Mesenchymal stem cell (in vitro differentiated cells and primary cell): Measurements from ENCODE around the gene PEX16.

Experiments used
- DNase-seq: peaks from one replicate; pipeline ENCODE4 v3.0.0-alpha.2; 2013
- H2AFZ ChIP-seq: one replicate; pipeline ENCODE4 v1.6.1; 2013; ENCODE audit warnings: low read depth, mild to moderate bottlenecking, control low read depth, inconsistent platforms, low read length, moderate library complexity
- H2AK5ac ChIP-seq: 2 replicates; pipeline ENCODE4 v1.6.1; 2013; ENCODE audit warnings: low read length, moderate library complexity, mild to moderate bottlenecking, inconsistent platforms; ENCODE audit not compliant: severe bottlenecking
- H2BK120ac ChIP-seq: one replicate; pipeline ENCODE4 v1.6.1; 2013; ENCODE audit warnings: low read depth, mild to moderate bottlenecking, inconsistent platforms, low read length, moderate library complexity
- H2BK12ac ChIP-seq, 2 experiments: one replicate each; pipeline ENCODE4 v1.6.1; 2013; ENCODE audit warnings: inconsistent platforms in 2 of 2, low read length in 2 of 2, mild to moderate bottlenecking in 2 of 2, moderate library complexity in 2 of 2, control low read depth in 1 of 2
- H2BK15ac ChIP-seq: one replicate; pipeline ENCODE4 v1.6.1; 2013; ENCODE audit warnings: mild to moderate bottlenecking, low read depth, inconsistent platforms; ENCODE audit not compliant: poor library complexity, severe bottlenecking
- H2BK5ac ChIP-seq: 2 replicates; pipeline ENCODE4 v1.6.1; 2013; ENCODE audit warnings: low read depth, mild to moderate bottlenecking, low read length, control low read depth, inconsistent platforms; ENCODE audit not compliant: poor library complexity, severe bottlenecking
- H3K14ac ChIP-seq, 2 experiments: one replicate each; pipeline ENCODE4 v1.6.1; 2013; ENCODE audit warnings: inconsistent platforms in 2 of 2, low read length in 2 of 2, control low read depth in 1 of 2, mild to moderate bottlenecking in 1 of 2, moderate library complexity in 1 of 2
- H3K18ac ChIP-seq, 2 experiments: one replicate each; pipeline ENCODE4 v1.6.1; 2013; ENCODE audit warnings: inconsistent platforms in 2 of 2, low read length in 2 of 2, control low read depth in 1 of 2, low read depth in 1 of 2, mild to moderate bottlenecking in 1 of 2
- H3K23ac ChIP-seq, 2 experiments: one replicate each; pipeline ENCODE4 v1.6.1; 2013; ENCODE audit warnings: inconsistent platforms in 2 of 2, low read length in 2 of 2, mild to moderate bottlenecking in 2 of 2, moderate library complexity in 2 of 2, control low read depth in 1 of 2
- H3K27ac ChIP-seq: 2 replicates; pipeline ENCODE4 v1.5.1; 2013; ENCODE audit warnings: mild to moderate bottlenecking, moderate library complexity, low read length, control low read depth, inconsistent platforms; ENCODE audit not compliant: poor library complexity, severe bottlenecking
- H3K27me3 ChIP-seq, 2 experiments: 2 replicates each; pipeline versions ENCODE4 v1.6.1 to v1.7.0; 2013; ENCODE audit warnings: low read length in 2 of 2, mild to moderate bottlenecking in 2 of 2, moderate library complexity in 2 of 2, control low read depth in 1 of 2, inconsistent platforms in 1 of 2; ENCODE audit not compliant: control insufficient read depth in 1 of 2, insufficient read depth in 1 of 2
- H3K36me3 ChIP-seq, 2 experiments: 2 replicates each; pipeline versions ENCODE4 v1.6.1 to v1.7.0; 2013; ENCODE audit warnings: low read length in 2 of 2, control low read depth in 1 of 2, inconsistent platforms in 1 of 2, low read depth in 1 of 2, mild to moderate bottlenecking in 1 of 2; ENCODE audit not compliant: insufficient read depth in 2 of 2, control insufficient read depth in 1 of 2
- H3K4ac ChIP-seq, 2 experiments: one replicate each; pipeline ENCODE4 v1.6.1; 2013; ENCODE audit warnings: inconsistent platforms in 2 of 2, low read length in 2 of 2, mild to moderate bottlenecking in 2 of 2, moderate library complexity in 2 of 2, control low read depth in 1 of 2, low read depth in 1 of 2
- H3K4me1 ChIP-seq: 2 replicates; pipeline ENCODE4 v1.6.1; 2013; ENCODE audit warnings: low read depth, low read length, control low read depth; ENCODE audit not compliant: control insufficient read depth, insufficient read depth
- H3K4me2 ChIP-seq: 2 replicates; pipeline ENCODE4 v1.6.1; 2013; ENCODE audit warnings: low read length, mild to moderate bottlenecking, inconsistent platforms; ENCODE audit not compliant: poor library complexity, severe bottlenecking
- H3K4me3 ChIP-seq, 2 experiments: 2 replicates each; pipeline versions ENCODE4 v1.5.1 to v1.7.0; 2013; ENCODE audit warnings: low read length in 2 of 2, mild to moderate bottlenecking in 2 of 2, control low read depth in 1 of 2, low read depth in 1 of 2; ENCODE audit not compliant: insufficient read depth in 1 of 2
- H3K79me1 ChIP-seq: replicated peaks from 2 replicates; pipeline ENCODE4 v1.6.1; 2013; ENCODE audit warnings: mild to moderate bottlenecking, control low read depth, low read length, inconsistent platforms; ENCODE audit not compliant: poor library complexity, severe bottlenecking
- H3K9ac ChIP-seq: 2 replicates; pipeline ENCODE4 v1.7.0; 2013; ENCODE audit warnings: mild to moderate bottlenecking, low read length, moderate library complexity
- H3K9me3 ChIP-seq: 2 replicates; pipeline ENCODE4 v1.7.0; 2013; ENCODE audit warnings: mild to moderate bottlenecking, low read length; ENCODE audit not compliant: control insufficient read depth
- H4K8ac ChIP-seq: one replicate; pipeline ENCODE4 v1.6.1; 2013; ENCODE audit warnings: inconsistent platforms, mild to moderate bottlenecking, low read length, moderate library complexity
- H4K91ac ChIP-seq: one replicate; pipeline ENCODE4 v1.6.1; 2013; ENCODE audit warnings: mild to moderate bottlenecking, low read length, inconsistent platforms
- WGBS: methylation state at CpG from one replicate; pipeline ENCODE4 v1.1.7; 2013; ENCODE audit warnings: mixed read lengths; 5-methylcytosine and 5-hydroxymethylcytosine counted together

The PEX16 gene

GRCh38 chr11:45921561-45922424 lies 4.1 kb upstream of the PEX16 start:
- Histone ChIP-seq H3K27ac (no peak overlapping the region), H2BK120ac (no peak overlapping the region), H3K4me2 (peak overlapping the region; percentile 60), H2AK5ac (no peak overlapping the region), H3K79me1 (no peaks in the 10 kb centered on the region), H4K8ac (no peak overlapping the region), H3K4me1 (peaks cover 28% of the 10 kb centered on the region), H3K14ac (no peak overlapping the region), H2BK5ac (no peak overlapping the region), H2AFZ (no peak overlapping the region), H3K9me3 (no peaks in the 10 kb centered on the region), H3K9ac (no peak overlapping the region), H3K27me3 (peaks cover 40 to 43% of the 10 kb centered on the region in 2 experiments), H3K4ac (no peak overlapping the region), H3K23ac (peak overlapping the region in 1 of 2 experiments; percentile 19), H3K18ac (no peak overlapping the region), H4K91ac (no peak overlapping the region), H3K4me3 (peak overlapping the region in 1 of 2 experiments; percentile 21), H2BK15ac (no peak overlapping the region), H2BK12ac (no peak overlapping the region), H3K36me3 (peaks cover 0 to 9% of the 10 kb centered on the region in 2 experiments)
- 4% methylated on average over 45 of the region's 54 CpGs for WGBS
- DNase-seq, result no peak

GRCh38 chr11:45920531-45921477 lies 3.1 kb upstream of the PEX16 start:
- no peaks in the 10 kb centered on the region for H3K9me3 ChIP-seq
- H2BK120ac ChIP-seq, result no peak overlapping the region
- H2BK5ac ChIP-seq, result no peak overlapping the region
- no peak overlapping the region for H3K27ac ChIP-seq
- H3K79me1 ChIP-seq, result peaks cover 6% of the 10 kb centered on the region
- no peak overlapping the region for H3K4ac ChIP-seq
- 73% methylated on average over 5 of the region's 6 CpGs for WGBS
- H3K18ac ChIP-seq, result no peak overlapping the region
- no peak overlapping the region for H4K8ac ChIP-seq
- no peak overlapping the region for H2BK12ac ChIP-seq
- H2AK5ac ChIP-seq, result no peak overlapping the region
- peaks cover 33% of the 10 kb centered on the region for H3K4me1 ChIP-seq
- no peak overlapping the region for H2BK15ac ChIP-seq
- no peak overlapping the region for H3K23ac ChIP-seq
- no peak overlapping the region for H3K4me2 ChIP-seq
- no peak overlapping the region for H2AFZ ChIP-seq
- no peak overlapping the region for H4K91ac ChIP-seq
- no peak for DNase-seq
- no peak overlapping the region for H3K14ac ChIP-seq
- peaks cover 36 to 40% of the 10 kb centered on the region in 2 experiments for H3K27me3 ChIP-seq
- no peak overlapping the region for H3K4me3 ChIP-seq
- H3K36me3 ChIP-seq, result peaks cover 5 to 6% of the 10 kb centered on the region in 2 experiments
- H3K9ac ChIP-seq, result no peak overlapping the region

- WGBS, result 82% methylated on average over 13 of the region's 13 CpGs
- Histone ChIP-seq H3K4ac (no peak overlapping the region), H3K9ac (no peak overlapping the region), H2AK5ac (peak overlapping the region; percentile 70), H3K14ac (no peak overlapping the region), H3K36me3 (peaks cover 13 to 14% of the 10 kb centered on the region in 2 experiments), H2BK15ac (no peak overlapping the region), H2AFZ (no peak overlapping the region), H3K4me3 (no peak overlapping the region), H3K9me3 (no peaks in the 10 kb centered on the region), H2BK120ac (no peak overlapping the region), H3K18ac (no peak overlapping the region), H2BK12ac (no peak overlapping the region), H3K23ac (no peak overlapping the region), H3K79me1 (peaks cover 14% of the 10 kb centered on the region), H3K27me3 (peaks cover 35 to 38% of the 10 kb centered on the region in 2 experiments), H4K91ac (no peak overlapping the region), H3K4me1 (peaks cover 33% of the 10 kb centered on the region), H2BK5ac (no peak overlapping the region), H3K27ac (no peak overlapping the region), H3K4me2 (no peak overlapping the region), H4K8ac (no peak overlapping the region)
- DNase-seq, result no peak
These were observed 2.3 kb upstream of the PEX16 start for GRCh38 chr11:45919806-45920530.
